Retinal pigment epithelial cell (primary cell): ENCODE data around the gene SH3BP5.

Experiments
- DNase-seq: peaks from one replicate; pipeline ENCODE4 v3.0.0-alpha.2; 2010; ENCODE audit warnings: low read depth
- H3K4me3 ChIP-seq: 2 replicates; pipeline ENCODE4 v1.5.1; 2011; ENCODE audit warnings: mild to moderate bottlenecking, low read length, control low read depth, moderate library complexity
- TF ChIP-seq, protein P1 (sequence below): conservative IDR thresholded peaks from 2 replicates; pipeline ENCODE4 v1.5.1; 2011; ENCODE audit warnings: low read depth, low read length, control low read depth, inconsistent platforms

SH3BP5 gene

DNA sequence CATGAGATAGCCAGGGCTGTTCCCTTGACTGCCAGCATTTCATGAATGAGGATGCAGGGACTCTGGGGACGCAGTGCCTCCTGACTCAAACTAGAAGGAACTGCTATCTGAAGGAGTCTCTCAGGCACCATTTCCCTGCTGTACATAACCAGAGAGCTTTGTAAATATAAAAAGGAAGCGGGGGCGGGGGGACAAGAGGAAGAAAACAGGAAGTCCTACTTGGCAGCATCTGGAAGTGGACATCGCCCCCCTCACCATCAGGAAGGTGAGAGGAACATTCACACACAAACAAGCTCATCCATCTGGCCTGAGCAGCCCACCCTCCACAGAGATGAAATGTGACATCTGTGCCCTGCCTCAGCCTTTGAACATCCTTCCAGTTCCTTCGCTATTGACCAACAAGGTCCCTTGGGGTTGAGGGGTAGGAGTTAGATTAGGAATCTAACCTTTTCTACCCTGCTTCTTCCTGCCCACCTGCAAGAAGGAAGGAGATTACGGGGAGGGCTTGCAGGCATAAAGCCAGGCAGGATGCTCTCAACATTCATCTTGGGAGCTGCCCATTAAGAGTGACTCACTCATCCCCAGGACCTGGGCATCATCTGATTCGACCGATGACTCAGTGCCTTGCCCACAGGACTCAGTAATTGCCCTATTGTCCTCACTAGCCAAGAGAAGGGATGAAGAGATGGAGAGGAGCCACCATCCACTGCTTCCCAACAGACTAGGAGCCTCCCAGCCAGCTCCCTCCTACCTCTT, 31.9 kb downstream of the SH3BP5 start:
- DNase-seq = no peak
- no peak overlapping the region for H3K4me3 ChIP-seq
- TF ChIP-seq, protein P1, sequence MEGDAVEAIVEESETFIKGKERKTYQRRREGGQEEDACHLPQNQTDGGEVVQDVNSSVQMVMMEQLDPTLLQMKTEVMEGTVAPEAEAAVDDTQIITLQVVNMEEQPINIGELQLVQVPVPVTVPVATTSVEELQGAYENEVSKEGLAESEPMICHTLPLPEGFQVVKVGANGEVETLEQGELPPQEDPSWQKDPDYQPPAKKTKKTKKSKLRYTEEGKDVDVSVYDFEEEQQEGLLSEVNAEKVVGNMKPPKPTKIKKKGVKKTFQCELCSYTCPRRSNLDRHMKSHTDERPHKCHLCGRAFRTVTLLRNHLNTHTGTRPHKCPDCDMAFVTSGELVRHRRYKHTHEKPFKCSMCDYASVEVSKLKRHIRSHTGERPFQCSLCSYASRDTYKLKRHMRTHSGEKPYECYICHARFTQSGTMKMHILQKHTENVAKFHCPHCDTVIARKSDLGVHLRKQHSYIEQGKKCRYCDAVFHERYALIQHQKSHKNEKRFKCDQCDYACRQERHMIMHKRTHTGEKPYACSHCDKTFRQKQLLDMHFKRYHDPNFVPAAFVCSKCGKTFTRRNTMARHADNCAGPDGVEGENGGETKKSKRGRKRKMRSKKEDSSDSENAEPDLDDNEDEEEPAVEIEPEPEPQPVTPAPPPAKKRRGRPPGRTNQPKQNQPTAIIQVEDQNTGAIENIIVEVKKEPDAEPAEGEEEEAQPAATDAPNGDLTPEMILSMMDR = no peak

DNA sequence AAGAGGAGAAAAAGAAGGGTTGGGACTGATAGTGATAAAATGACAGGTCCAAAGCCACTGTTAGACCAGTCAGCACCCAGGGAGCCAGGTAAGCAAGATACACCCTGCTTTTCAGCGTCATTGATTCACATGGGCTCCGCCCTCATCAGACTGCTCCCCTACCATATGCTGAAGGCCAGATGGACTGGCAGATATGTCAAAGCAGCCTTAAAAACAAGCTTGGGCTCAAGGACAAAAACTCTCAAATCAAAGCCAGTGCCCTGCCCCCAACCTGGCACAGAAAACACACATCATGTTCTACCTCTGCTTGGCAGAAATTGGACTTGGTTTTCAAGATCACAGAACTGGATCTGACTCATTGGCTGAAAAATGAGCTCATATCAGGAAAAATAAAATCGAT, 33.4 kb downstream of the SH3BP5 start:
- no peak overlapping the region for H3K4me3 ChIP-seq
- TF ChIP-seq, protein P1 = no peak
- no peak for DNase-seq

DNA sequence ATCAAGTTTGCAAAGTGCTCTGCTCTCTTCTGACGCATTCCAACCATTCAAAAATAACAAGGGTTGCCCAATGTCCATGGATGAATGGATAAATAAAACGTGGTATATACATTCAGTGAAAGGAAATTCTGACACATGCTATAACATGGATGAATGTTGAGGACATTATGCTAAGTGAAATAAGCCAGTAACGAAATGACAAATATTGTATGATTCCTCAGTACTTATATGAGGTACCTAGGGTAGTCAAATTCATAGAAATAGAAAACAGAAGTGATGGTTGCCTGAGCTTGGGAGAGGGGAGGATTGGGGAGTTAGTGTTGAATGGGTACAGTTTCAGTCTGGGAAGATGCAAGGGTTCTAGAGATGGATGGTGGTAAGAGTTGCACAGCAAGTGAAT, 33.9 kb downstream of the SH3BP5 start:
- TF ChIP-seq, protein P1 = no peak

DNA sequence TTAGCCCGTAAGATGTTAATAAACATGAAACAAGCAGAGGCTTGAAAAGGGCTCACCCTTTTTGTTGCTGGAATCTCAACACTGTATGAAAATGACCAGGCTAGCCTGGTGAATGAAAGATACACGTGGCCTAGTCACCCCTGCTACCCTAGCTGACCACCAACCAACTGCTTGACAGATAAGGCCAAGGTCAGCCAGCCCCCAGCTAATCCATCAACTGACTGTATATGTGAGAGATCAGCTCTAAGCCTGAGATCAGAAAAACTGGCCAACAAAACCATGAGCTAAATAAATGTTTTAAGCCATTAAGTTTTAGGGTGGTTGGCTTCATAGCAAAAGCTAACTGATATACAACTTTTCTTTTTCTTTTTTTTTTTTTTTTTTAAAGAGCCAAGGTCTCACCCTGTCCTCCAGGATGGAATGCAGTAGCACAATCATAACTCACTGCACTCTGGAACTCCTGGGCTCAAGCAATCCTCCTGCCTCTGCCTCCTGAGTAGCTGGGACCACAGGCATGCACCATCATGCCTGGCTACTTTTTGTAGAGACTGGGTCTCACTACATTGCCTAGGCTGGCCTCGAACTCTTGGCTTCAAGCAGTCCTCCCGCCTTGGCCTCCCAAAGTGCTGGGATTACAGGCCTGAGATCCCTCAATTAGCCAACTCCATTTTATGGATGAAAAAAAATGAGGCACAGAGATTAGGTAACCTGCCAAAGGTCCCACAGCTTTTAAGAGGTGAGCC, 34.6 kb downstream of the SH3BP5 start:
- H3K4me3 ChIP-seq = no peak overlapping the region
- no peak for DNase-seq
- TF ChIP-seq, protein P1 = no peak

More for the DNA sequence above, 33.9 kb downstream of the SH3BP5 start:
- DNase-seq = no peak
- no peak overlapping the region for H3K4me3 ChIP-seq

DNA sequence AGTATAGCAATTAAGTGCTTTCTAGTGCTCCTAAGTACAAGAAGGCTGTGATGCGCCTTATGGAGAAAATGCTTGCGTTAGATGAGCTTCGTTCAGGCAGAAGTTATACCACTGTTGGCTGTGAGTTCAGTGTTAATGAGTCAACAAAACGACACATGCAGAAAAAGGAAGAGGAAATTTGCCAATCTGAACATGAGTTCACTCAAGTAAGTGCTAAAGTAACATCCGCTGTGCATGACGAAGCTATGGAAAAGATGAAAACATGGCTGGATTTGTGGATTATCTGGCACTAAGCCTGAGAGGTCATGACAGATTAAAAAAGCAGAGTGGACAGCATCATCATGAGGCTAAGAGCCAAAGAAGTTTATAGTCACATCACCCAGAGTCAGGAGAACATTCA, 36.9 kb downstream of the SH3BP5 start:
- no peak overlapping the region for H3K4me3 ChIP-seq
- DNase-seq = peak; percentile 84
- TF ChIP-seq, protein P1 = no peak

DNA sequence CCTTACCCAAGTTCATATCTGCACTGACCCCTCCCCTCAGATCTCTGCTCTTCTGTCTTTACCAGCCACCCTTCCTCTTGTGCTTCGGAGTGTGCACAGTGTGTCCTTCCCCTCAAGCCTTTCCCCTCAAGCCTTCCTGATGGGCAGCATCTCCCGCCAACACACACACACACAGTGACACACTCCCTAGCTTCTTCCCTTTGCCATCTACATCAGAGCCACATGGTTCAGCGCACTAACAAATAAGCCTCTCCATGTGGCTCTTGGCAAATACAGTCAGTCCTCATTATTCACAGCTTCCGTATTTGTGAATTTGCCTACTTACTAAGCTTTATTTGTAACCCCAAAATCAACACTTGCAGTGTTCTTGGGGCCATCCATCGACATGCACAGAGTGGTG, 37.5 kb downstream of the SH3BP5 start:
- H3K4me3 ChIP-seq = no peak overlapping the region
- TF ChIP-seq, protein P1 = no peak
- DNase-seq = no peak
